ENCODE data around the gene MICAL3.

Gene MICAL3

DNA sequence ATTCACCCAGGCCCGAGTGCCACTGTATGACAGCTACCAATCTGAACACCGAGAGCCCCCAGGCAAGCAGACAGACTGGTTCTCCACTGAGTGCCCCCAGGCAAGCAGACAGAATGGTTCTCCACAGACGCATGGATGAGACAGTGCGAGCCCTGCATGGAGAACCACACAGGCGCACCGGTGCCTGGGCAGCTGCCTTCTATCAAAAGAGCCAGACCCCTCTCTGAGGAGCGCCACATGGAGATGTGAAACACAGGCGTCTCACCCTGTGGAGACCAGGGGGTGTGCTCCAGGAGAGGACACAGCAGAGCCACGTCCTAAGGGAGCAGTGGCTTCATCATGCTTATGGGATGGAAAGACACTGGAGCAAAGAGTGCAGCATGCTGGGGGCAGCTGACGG lies 155.6 kb downstream of the MICAL3 start:
- DNase-seq (ENCODE audit: low spot score): no peak

GRCh38 chr22:17867160-17867785 lies 157.1 kb downstream of the MICAL3 start:
- DNase-seq (ENCODE audit: low spot score): no peak

GRCh38 chr22:17866621-17867020 lies 157.7 kb downstream of the MICAL3 start:
- DNase-seq (ENCODE audit: low spot score): no peak

DNA sequence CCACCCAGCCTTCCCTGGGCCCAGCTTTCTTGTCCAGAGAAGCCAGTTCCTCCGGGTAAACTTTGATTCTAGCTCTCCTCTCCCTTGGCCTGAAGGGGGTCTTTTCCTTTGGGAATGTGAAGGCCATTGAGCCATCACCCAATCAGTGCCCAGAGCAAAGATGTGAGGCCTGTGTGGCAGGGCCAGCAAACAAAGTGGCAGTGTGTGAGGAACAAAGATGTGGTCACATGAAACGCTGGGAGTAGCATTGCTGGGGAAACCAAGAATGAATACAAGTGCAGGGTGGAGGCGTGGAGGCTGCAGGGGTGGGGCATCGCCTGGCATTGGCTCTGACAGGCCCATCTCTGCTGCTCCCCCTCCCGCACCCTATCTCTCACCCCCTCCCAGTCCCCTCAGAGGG lies 158.2 kb downstream of the MICAL3 start:
- no peak for DNase-seq (ENCODE audit: low spot score)

- DNase-seq (ENCODE audit: low spot score): no peak
These were observed 158.9 kb downstream of the MICAL3 start for GRCh38 chr22:17865183-17866055.

DNA sequence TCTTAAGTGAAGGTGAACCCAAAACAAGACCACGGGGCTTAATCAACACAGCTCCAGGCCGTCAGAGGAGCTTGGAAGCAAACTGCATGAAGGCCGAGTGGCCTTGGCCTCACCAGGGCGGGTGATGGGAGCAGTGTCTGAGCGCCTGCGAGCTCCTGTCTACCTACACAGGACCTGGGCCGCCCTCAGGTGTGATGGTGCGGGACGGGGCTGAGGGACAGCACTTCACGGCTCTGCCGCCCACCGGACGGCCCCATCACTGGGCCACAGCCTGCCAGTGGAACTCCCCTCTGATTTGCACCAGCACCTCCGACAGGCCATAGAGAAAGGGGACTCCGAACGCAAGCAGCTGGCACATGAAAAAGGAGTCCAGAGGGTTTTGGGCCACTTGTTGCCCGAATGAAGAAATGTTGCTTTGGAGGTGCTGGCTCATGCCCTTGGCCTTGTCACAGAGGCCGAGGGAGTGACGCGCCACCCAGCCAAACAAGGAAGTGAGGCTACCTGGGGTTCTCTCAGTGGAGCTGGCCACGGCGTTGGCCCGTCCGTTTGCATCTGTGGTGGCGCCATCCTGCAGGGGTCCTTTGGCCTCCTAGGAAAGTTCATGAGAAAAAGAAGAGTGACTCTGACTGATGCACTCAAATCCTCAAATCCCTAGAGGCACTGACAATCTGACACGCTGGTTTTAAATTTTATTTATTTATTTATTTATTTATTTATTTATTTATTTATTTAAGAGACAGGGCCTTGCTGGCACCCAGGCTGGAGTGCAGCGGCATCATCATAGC lies 159.8 kb downstream of the MICAL3 start:
- DNase-seq (ENCODE audit: low spot score): no peak

- DNase-seq (ENCODE audit: low spot score): no peak
These were observed 161.6 kb downstream of the MICAL3 start for GRCh38 chr22:17862646-17863181.

GRCh38 chr22:17861909-17862308 lies 162.5 kb downstream of the MICAL3 start:
- DNase-seq (ENCODE audit: low spot score): no peak

DNA sequence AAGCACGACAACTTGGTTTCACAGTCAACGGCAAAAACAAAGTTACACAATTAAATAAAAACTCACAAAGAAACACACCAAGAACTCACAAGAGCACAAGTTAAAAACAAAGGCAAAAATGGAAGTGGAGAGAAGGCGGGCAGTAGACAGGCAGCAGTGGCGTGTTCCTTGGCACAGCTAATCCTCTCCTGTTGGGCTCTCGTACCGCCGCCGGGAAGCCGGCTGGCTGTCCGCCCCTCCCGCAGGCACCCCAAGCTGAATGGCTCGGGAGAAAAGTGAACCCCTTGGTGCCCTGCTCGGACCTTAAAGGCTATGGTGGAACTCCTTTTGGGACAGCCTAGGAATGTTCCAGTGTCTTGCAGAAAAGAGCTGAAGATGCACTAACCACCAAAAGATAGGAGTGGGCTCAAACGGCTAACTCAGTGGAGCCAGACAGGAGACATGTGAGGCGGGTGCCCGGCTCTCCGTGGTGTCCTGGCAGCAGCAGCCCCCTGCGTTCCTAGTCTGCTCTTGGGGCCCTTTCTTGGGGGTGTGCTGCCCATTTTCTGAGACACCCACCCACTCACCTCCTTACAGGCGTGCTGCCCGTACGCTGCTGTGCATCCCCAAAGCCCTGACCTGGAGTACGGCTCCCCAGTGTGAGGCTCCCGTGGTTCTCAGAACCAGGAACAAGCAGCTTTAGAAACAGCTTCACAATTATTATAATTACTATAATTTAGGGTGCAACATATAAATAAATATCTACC lies 164.0 kb downstream of the MICAL3 start:
- DNase-seq (ENCODE audit: low spot score): no peak

GRCh38 chr22:17858033-17858432 lies 166.3 kb downstream of the MICAL3 start:
- DNase-seq (ENCODE audit: low spot score): no peak

DNA sequence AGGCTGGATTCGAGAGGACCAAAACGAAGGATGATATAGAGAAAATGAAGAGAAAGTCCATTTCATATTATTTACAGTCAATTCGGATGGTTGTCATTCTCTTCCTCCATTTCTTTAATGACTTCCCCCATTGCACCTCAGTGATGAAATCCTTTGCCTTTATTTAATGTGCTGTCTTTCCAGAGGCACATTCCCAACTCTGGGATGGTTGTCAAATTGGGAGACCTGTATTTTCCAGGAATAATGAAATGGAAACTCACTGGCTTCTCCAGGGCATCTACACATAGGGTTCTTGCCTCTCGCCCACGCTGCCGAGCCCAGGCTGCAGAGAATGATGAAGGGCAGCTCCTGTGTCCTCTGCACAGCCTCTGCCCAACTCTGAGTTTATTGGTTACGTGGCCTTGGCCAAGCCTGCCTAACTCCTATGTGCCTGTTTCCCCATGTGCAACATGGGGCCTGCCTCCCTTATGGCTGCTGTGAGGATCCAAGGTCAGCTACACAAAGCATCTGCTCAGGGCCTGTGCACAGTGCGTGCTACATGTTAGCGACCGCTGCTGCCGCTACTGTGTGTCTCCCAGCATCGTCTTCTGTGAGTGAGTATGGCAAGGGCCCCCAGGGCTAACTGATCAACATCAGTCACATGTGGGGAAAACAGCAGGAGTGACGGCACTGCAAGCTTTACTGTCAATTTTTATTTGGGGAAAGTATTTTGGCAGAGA lies 168.6 kb downstream of the MICAL3 start:
- no peak for DNase-seq (ENCODE audit: low spot score)

- no peak for DNase-seq (ENCODE audit: low spot score)
These were observed 171.3 kb downstream of the MICAL3 start for GRCh38 chr22:17853073-17853472.

DNA sequence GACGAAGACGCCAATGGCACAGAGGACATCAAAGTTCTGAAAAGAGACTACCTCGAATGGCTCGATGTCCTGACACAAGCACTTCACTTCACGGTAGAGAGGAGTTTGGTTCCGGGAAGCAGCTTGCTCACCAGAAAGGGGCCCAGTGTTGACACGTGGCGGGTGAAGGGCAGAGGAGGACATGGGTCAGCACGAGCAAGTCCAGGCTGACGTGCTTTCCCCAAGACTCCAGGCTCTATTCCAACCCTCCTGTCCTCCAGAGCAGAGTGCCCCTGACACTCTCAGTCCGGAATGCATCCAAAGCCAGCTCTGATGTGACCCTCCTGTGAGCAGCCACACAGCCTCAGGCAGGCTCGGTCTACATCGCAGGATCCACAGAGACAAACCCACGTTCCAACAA lies 172.6 kb downstream of the MICAL3 start:
- no peak for DNase-seq (ENCODE audit: low spot score)

DNA sequence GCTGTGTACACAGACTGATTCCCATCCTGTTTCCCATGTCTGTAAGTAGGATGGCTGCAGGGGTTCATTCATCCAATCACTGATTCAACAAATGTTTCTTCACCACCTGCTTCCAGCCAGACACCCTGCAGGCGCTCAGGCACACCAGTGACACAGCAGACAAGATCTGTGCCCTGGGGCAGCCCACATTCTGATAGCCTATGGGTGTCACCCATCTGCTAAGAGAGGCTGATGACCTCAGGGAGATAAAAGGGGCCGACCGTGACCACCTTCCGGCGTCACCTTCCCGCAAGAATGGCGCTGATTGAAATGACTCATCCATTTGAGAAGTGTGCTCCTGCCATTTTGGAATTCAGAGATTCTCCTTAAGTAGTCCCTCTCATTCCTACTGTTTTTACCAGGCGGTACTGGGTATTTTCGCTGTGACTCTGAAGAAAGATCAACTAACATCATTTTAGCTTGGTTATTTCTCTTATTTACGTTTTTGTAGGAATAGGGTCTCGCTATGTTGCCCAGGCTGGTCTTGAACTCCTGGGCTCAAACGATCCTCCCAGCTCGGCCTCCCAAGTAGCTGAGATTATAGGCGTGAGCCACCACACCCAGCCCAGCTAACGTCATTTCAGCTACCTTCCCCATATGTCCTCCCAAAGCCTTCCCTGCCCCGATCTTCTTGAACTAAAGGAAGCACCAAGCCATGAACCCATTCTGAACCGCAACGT lies 176.8 kb downstream of the MICAL3 start:
- no peak for DNase-seq (ENCODE audit: low spot score)

- DNase-seq (ENCODE audit: low spot score): no peak
These were observed 177.9 kb downstream of the MICAL3 start for GRCh38 chr22:17846326-17846992.

DNA sequence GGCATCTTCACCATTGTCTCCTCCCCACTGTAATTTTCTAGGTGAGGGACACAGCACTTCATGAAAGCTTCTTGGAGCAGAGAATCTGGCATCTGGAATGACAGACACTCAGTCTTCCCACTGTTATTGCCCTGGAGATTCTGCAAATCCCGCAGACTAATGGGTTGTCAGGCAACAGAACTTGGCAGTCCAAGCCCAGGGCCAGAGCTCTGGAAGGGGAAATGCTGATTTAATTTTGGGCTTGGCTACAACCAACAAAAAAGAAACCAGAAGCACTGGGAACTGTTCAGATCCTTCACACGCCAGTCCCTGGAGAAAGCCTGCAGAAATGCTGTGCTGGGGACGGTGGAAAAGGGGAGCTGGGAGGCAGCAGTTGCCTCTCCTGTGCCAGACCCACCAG lies 178.6 kb downstream of the MICAL3 start:
- no peak for DNase-seq (ENCODE audit: low spot score)

- no peak for DNase-seq (ENCODE audit: low spot score)
These were observed 179.0 kb downstream of the MICAL3 start for GRCh38 chr22:17845327-17845726.

GRCh38 chr22:17844150-17844549 lies 180.2 kb downstream of the MICAL3 start:
- DNase-seq (ENCODE audit: low spot score): no peak

DNA sequence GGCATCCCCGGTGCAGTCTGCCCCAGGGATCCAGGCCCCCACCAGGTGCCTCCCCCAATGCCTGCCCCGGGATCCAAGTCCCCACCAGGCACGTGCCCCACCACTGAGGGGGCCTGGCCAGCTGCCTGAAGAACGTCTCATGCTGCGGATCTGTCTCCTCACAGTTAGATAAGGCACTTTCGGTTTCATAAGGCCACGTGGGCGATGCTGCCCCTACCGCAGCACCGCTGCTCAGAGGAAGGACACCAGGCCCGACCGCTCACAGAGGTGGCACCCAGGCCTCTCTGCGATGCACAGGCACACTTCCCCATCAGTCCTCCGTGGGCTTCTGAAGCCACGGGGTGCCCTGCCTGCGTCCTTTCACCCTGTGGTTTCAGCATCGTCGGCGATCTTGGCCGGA lies 182.0 kb downstream of the MICAL3 start:
- peak; percentile 40 for DNase-seq (ENCODE audit: low spot score)

GRCh38 chr22:17841836-17842235 lies 182.5 kb downstream of the MICAL3 start:
- no peak for DNase-seq (ENCODE audit: low spot score)
